Osteoblast (primary cell): ENCODE measurements around the gene ZNF444. TPM values are rescaled to one million over a fixed set of nuclear protein-coding genes. Genes with fewer than 3 reads are reported as not detected.

Experiments used
- DNase-seq: peaks from one replicate; pipeline ENCODE4 v3.0.0; 2011; ENCODE audit warnings: low spot score, mixed read lengths; ENCODE audit not compliant: insufficient read length; ENCODE audit errors: missing footprints
- H2AFZ ChIP-seq: 2 replicates; pipeline ENCODE4 v1.6.0; 2011; ENCODE audit warnings: mild to moderate bottlenecking, low read length
- H3K27ac ChIP-seq: 2 replicates; pipeline ENCODE4 v1.5.1; 2011; ENCODE audit warnings: mild to moderate bottlenecking, low read depth, low read length, moderate library complexity
- H3K27me3 ChIP-seq: 2 replicates; pipeline ENCODE4 v1.6.0; 2012; ENCODE audit warnings: mild to moderate bottlenecking, control low read depth, inconsistent platforms, low read length, moderate library complexity; ENCODE audit not compliant: insufficient read depth
- H3K36me3 ChIP-seq: 2 replicates; pipeline ENCODE4 v1.5.1; 2011; ENCODE audit warnings: mild to moderate bottlenecking, low read length, control low read depth, moderate library complexity; ENCODE audit not compliant: insufficient read depth
- H3K4me1 ChIP-seq: 2 replicates; pipeline ENCODE4 v1.5.1; 2011; ENCODE audit warnings: mild to moderate bottlenecking, low read length, control low read depth, moderate library complexity; ENCODE audit not compliant: insufficient read depth
- H3K4me2 ChIP-seq: 2 replicates; pipeline ENCODE4 v1.6.0; 2011; ENCODE audit warnings: mild to moderate bottlenecking, low read length; ENCODE audit not compliant: insufficient read depth
- H3K4me3 ChIP-seq: fragments of 200-600 bp; sonication (generic); 3 replicates; pipeline ENCODE4 v1.5.1; 2012; ENCODE audit warnings: mild to moderate bottlenecking, low read length, inconsistent platforms; ENCODE audit not compliant: insufficient read depth
- H3K79me2 ChIP-seq: 2 replicates; pipeline ENCODE4 v1.6.0; 2012; ENCODE audit warnings: mild to moderate bottlenecking, low read length, control low read depth, inconsistent platforms; ENCODE audit not compliant: insufficient read depth
- H3K9me3 ChIP-seq: 2 replicates; pipeline ENCODE4 v1.5.1; 2011; ENCODE audit warnings: low read depth, low read length, control low read depth
- H4K20me1 ChIP-seq: 2 replicates; pipeline ENCODE4 v1.6.0; 2012; ENCODE audit warnings: mild to moderate bottlenecking, low read length, control low read depth; ENCODE audit not compliant: insufficient read depth
- CTCF ChIP-seq: IDR thresholded peaks from 2 replicates; pipeline ENCODE4 v1.5.1; 2011; ENCODE audit warnings: mild to moderate bottlenecking, low read depth, low read length, moderate library complexity; ENCODE audit errors: extremely low read depth
- total RNA-seq: library from RNA; depleted of rRNA; stranded (reverse); fragments of >200 nt; gene quantifications from 2 replicates; pipeline ENCODE4 v1.2.3, GENCODE V29; 2012

Gene ZNF444
- total RNA-seq, 1 donor: 16.6 TPM

GRCh38 chr19:56119582-56119978, 21.5 kb upstream of the ZNF444 start:
- H2AFZ ChIP-seq: no peak overlapping the region
- peak; percentile 87 for DNase-seq
- peak overlapping the region; percentile 74 for H3K4me2 ChIP-seq
- H3K4me1 ChIP-seq: peaks cover 17% of the 10 kb centered on the region
- H3K4me3 ChIP-seq: peak overlapping the region; percentile 87
- peaks cover 57% of the 10 kb centered on the region for H3K79me2 ChIP-seq
- no peaks in the 10 kb centered on the region for H3K27me3 ChIP-seq
- peaks cover 7% of the 10 kb centered on the region for H3K36me3 ChIP-seq
- peak overlapping the region; percentile 80 for H3K27ac ChIP-seq
- no peaks in the 10 kb centered on the region for H3K9me3 ChIP-seq
- TF ChIP-seq CTCF: no peak
- peaks cover 47% of the 10 kb centered on the region for H4K20me1 ChIP-seq

GRCh38 chr19:56120002-56120370, 21.1 kb upstream of the ZNF444 start:
- peaks cover 43% of the 10 kb centered on the region for H4K20me1 ChIP-seq
- H3K4me3 ChIP-seq: peak overlapping the region; percentile 87
- peak overlapping the region; percentile 80 for H3K27ac ChIP-seq
- H3K4me2 ChIP-seq: peak overlapping the region; percentile 74
- H3K79me2 ChIP-seq: peaks cover 53% of the 10 kb centered on the region
- no peak overlapping the region for H2AFZ ChIP-seq
- H3K9me3 ChIP-seq: no peaks in the 10 kb centered on the region
- H3K27me3 ChIP-seq: no peaks in the 10 kb centered on the region
- H3K36me3 ChIP-seq: peaks cover 7% of the 10 kb centered on the region
- no peak for DNase-seq
- peaks cover 17% of the 10 kb centered on the region for H3K4me1 ChIP-seq
- no peak for TF ChIP-seq CTCF

- Histone ChIP-seq H3K79me2 (peaks cover 48% of the 10 kb centered on the region), H3K27ac (peak overlapping the region; percentile 80), H3K9me3 (no peaks in the 10 kb centered on the region), H2AFZ (no peak overlapping the region), H3K4me1 (peaks cover 17% of the 10 kb centered on the region), H3K4me2 (peak overlapping the region; percentile 74), H3K4me3 (peak overlapping the region; percentile 87), H4K20me1 (peaks cover 40% of the 10 kb centered on the region), H3K36me3 (peaks cover 6% of the 10 kb centered on the region), H3K27me3 (no peaks in the 10 kb centered on the region)
- no peak for TF ChIP-seq CTCF
- peak; percentile 99 for DNase-seq
These were observed 20.5 kb upstream of the ZNF444 start for GRCh38 chr19:56120371-56121179.
